Measurements from ENCODE around the gene UBE3C. TPM values are rescaled to one million over a fixed set of nuclear protein-coding genes. Genes with fewer than 3 reads are reported as not detected.

The UBE3C gene
- total RNA-seq, 4 donors from 2014 or later = 66.1 to 93.3 (median 85.5) TPM

DNA sequence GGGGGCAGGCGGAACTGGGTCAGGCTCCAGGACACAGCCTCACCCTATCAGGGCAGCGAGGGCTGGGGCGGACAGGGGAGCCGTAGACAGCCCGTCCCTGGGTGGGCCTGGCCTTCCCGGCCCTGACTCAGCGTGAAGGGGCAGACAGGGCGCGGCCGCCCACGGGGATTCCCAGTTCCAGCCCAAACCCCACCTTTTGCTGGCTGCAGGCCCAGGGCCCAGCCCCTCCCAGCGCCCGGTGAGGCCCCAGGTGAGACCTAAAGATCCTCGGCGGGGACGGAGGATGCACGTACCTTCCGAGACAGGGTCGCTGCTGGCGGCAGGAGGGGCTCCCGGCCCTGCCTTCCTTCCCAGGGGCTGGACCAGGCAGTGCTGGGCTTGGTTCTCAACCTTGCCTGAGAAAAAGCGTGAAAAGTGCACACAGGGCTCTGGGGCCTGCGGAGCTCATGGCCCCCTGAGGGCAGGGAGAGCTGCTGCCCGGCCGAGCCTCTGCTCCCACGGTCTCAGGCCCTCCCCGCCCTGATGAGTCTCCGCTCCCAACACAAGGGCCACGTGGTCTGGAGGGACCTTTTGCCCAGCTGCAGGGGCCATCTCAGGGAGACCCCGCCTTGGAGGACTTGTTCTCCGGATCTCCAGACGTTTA, 154.2 kb downstream of the UBE3C start:
- 87% methylated on average over 3 of the region's 32 CpGs for WGBS
- TF ChIP-seq, protein P1, sequence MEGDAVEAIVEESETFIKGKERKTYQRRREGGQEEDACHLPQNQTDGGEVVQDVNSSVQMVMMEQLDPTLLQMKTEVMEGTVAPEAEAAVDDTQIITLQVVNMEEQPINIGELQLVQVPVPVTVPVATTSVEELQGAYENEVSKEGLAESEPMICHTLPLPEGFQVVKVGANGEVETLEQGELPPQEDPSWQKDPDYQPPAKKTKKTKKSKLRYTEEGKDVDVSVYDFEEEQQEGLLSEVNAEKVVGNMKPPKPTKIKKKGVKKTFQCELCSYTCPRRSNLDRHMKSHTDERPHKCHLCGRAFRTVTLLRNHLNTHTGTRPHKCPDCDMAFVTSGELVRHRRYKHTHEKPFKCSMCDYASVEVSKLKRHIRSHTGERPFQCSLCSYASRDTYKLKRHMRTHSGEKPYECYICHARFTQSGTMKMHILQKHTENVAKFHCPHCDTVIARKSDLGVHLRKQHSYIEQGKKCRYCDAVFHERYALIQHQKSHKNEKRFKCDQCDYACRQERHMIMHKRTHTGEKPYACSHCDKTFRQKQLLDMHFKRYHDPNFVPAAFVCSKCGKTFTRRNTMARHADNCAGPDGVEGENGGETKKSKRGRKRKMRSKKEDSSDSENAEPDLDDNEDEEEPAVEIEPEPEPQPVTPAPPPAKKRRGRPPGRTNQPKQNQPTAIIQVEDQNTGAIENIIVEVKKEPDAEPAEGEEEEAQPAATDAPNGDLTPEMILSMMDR (IDR thresholded peaks at IDR 0.05) = no peak
- no peak for TF ChIP-seq POLR2A (IDR thresholded peaks at IDR 0.05; ENCODE audit: low read depth)
- TF ChIP-seq POLR2AphosphoS5 (IDR thresholded peaks at IDR 0.05) = no peak
- no peak for TF ChIP-seq EP300 (IDR thresholded peaks at IDR 0.05)

GRCh38 chr7:157293413-157293788, 154.7 kb downstream of the UBE3C start:
- Histone ChIP-seq H3K4me3 (no peak overlapping the region), H3K36me3 (no peaks in the 10 kb centered on the region), H3K27ac (replicated peaks in 1 of 4) (no peak overlapping the region), H3K9me3 (no peaks in the 10 kb centered on the region), H3K4me1 (no peaks in the 10 kb centered on the region), H3K27me3 (peaks cover 0 to 30% (median 0%) of the 10 kb centered on the region in 4 donors)
- no peak for TF ChIP-seq POLR2AphosphoS5 (IDR thresholded peaks at IDR 0.05)
- TF ChIP-seq EP300 (IDR thresholded peaks at IDR 0.05) = no peak
- TF ChIP-seq, protein P1 (IDR thresholded peaks at IDR 0.05) = no peak
- TF ChIP-seq POLR2A (IDR thresholded peaks at IDR 0.05; ENCODE audit: low read depth) = no peak
- no peak for DNase-seq (ENCODE audit: extremely low spot score)
- 86% methylated on average over 13 of the region's 13 CpGs for WGBS
- intact Hi-C loops (cut with DNase I) = no loop called here

More for the DNA sequence above, 154.2 kb downstream of the UBE3C start:
- intact Hi-C loops (cut with DNase I) = no loop called here
- H3K27me3 ChIP-seq = peaks cover 0 to 29% (median 0%) of the 10 kb centered on the region in 4 donors
- H3K4me1 ChIP-seq = no peaks in the 10 kb centered on the region
- no peaks in the 10 kb centered on the region for H3K9me3 ChIP-seq
- no peak overlapping the region for H3K27ac ChIP-seq (replicated peaks in 1 of 4)
- H3K36me3 ChIP-seq = no peaks in the 10 kb centered on the region
- no peak overlapping the region for H3K4me3 ChIP-seq
- DNase-seq (ENCODE audit: extremely low spot score) = no peak

GRCh38 chr7:157294773-157295172, 156.0 kb downstream of the UBE3C start:
- no peak for DNase-seq (ENCODE audit: extremely low spot score)
- Histone ChIP-seq H3K4me3 (no peak overlapping the region), H3K27me3 (peaks cover 0 to 37% (median 0%) of the 10 kb centered on the region in 4 donors), H3K27ac (replicated peaks in 1 of 4) (no peak overlapping the region), H3K36me3 (no peaks in the 10 kb centered on the region), H3K4me1 (no peaks in the 10 kb centered on the region), H3K9me3 (no peaks in the 10 kb centered on the region)
- TF ChIP-seq EP300 (IDR thresholded peaks at IDR 0.05) (no peak), POLR2A (IDR thresholded peaks at IDR 0.05; ENCODE audit: low read depth) (no peak), POLR2AphosphoS5 (IDR thresholded peaks at IDR 0.05) (no peak)
- TF ChIP-seq, protein P1 (IDR thresholded peaks at IDR 0.05) = no peak
- intact Hi-C loops (cut with DNase I) = no loop called here
- 92% methylated on average over 12 of the region's 12 CpGs for WGBS

DNA sequence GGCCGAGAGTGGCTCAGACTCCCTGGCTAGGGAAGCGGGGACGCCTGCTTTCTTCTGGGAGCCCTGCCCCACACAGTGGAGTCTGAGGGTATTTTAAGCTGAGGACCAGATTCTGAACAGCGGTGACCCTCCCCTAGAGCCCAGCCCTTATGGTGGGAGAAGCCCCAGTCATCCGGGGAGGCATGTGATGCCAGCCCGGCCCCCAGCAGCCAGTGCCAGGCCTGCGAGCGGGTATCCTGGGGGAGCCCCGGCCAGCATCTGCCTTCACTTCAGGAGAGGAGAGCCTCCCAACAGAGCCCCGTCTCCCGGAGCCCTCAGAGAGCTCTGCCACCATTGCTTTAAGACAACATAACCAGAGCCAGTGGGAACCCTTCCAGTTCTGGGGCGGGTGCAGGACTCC, 156.6 kb downstream of the UBE3C start:
- 85% methylated on average over 3 of the region's 12 CpGs for WGBS
- intact Hi-C loops (cut with DNase I) = no loop called here
- Histone ChIP-seq H3K4me3 (no peak overlapping the region), H3K9me3 (no peaks in the 10 kb centered on the region), H3K27me3 (peaks cover 0 to 37% (median 0%) of the 10 kb centered on the region in 4 donors), H3K4me1 (no peaks in the 10 kb centered on the region), H3K27ac (replicated peaks in 1 of 4) (no peak overlapping the region), H3K36me3 (no peaks in the 10 kb centered on the region)
- no peak for DNase-seq (ENCODE audit: extremely low spot score)
- TF ChIP-seq, protein P1 (IDR thresholded peaks at IDR 0.05) = no peak
- TF ChIP-seq EP300 (IDR thresholded peaks at IDR 0.05) (no peak), POLR2A (IDR thresholded peaks at IDR 0.05; ENCODE audit: low read depth) (no peak), POLR2AphosphoS5 (IDR thresholded peaks at IDR 0.05) (no peak)

DNA sequence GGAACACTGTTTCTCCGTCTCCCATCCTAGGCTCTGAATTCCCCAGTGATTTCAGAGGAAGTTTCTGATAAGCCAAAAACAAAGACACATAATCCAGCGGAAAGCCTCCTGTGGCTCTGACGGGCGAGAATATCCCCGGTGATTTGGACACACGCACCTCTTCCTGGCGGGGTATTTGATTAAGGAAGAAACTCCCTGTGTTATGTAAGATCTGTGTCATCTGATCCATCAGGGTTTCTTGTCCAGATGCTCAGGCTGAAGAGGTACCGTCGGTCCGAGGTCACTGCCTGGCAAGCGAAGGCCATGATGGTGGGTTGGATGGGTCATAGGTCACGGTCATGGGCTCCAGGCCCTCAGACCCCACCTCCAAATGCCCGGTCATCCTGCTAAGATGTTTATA, 158.5 kb downstream of the UBE3C start:
- no peak overlapping the region for H3K4me3 ChIP-seq
- no peak for DNase-seq (ENCODE audit: extremely low spot score)
- WGBS = 71% methylated on average over 12 of the region's 13 CpGs
- no peak for TF ChIP-seq POLR2AphosphoS5 (IDR thresholded peaks at IDR 0.05)
- TF ChIP-seq POLR2A (IDR thresholded peaks at IDR 0.05; ENCODE audit: low read depth) = no peak
- TF ChIP-seq EP300 (IDR thresholded peaks at IDR 0.05) = no peak
- TF ChIP-seq, protein P1 (IDR thresholded peaks at IDR 0.05) = no peak
- H3K36me3 ChIP-seq = no peaks in the 10 kb centered on the region
- intact Hi-C loops (cut with DNase I) = no loop called here
- H3K9me3 ChIP-seq = no peaks in the 10 kb centered on the region
- peaks cover 0 to 38% (median 0%) of the 10 kb centered on the region in 4 donors for H3K27me3 ChIP-seq
- H3K27ac ChIP-seq (replicated peaks in 1 of 4) = no peak overlapping the region
- H3K4me1 ChIP-seq = no peaks in the 10 kb centered on the region

Measured in esophagus muscularis mucosa (tissue), 4 donors.